Dendritic cell treated with granulocyte-macrophage colony-stimulating factor and Interleukin-4, amounts not matched to agents 40 ng/mL and 50 ng/mL, for 4 days (primary cell): ENCODE measurements around the gene DNAH2.

Experiments
- H3K27ac Mint-ChIP-seq: one replicate; pipeline ENCODE4 v1.8.0; 2022; ENCODE audit warnings: mild to moderate bottlenecking, mixed read lengths
- H3K27me3 Mint-ChIP-seq: one replicate; pipeline ENCODE4 v1.8.0; 2022; ENCODE audit warnings: mild to moderate bottlenecking, mixed read lengths
- H3K36me3 Mint-ChIP-seq: one replicate; pipeline ENCODE4 v1.8.0; 2022; ENCODE audit warnings: low read depth, mixed read lengths
- H3K4me1 Mint-ChIP-seq: one replicate; pipeline ENCODE4 v1.8.0; 2022; ENCODE audit warnings: low read depth, mixed read lengths
- H3K4me3 Mint-ChIP-seq: one replicate; pipeline ENCODE4 v1.8.0; 2022; ENCODE audit warnings: mild to moderate bottlenecking, moderate library complexity, mixed read lengths
- H3K9me3 Mint-ChIP-seq: one replicate; pipeline ENCODE4 v1.8.0; 2022; ENCODE audit warnings: mixed read lengths
- intact Hi-C: fragments of 100-400 bp; cut with micrococcal nuclease; formaldehyde crosslinking; loops from one replicate; pipeline ENCODE4 v1.15.0; 2022

DNAH2 gene

DNA sequence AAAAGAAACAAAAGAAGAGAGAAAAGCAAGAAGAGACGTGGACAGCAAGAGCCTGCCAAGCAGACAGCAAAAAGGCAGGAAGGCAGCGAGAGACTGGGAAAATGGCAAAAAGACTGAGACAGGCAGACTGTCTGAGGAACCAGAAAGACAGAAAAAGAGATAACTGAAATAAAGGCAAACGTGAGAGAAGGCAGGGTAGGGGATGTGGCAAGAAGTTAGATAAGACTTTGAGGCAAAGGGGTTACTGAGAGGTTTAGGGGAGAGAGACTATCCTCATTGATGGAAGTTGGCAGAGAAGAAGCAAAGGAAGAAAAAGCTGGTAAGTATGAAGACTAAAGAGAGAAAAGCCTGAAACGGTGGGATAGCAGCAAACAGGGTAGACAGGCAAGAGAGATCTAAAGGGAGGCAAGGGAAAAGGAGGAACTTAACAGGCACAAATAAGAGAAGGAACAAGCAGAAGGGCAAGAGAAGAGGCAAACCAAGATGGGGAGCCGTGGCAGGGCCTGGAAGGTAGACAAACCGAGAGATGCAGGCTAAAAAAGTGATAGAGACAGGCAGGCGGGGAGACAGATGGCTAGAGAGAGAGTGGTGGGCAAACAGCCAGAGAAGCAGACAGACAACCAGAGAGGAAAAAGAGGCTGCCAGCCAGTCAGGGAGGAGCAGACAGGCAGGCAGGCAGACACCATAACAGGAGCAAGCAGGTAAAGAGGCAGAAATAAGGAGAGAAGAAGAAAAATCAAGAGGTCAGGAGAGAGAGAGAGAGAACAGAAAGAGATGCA lies 163.9 kb downstream of the DNAH2 start:
- H3K4me3 Mint-ChIP-seq, result no peak overlapping the region
- peaks cover 3% of the 10 kb centered on the region for H3K4me1 Mint-ChIP-seq
- H3K27ac Mint-ChIP-seq, result no peak overlapping the region
- intact Hi-C loops, result no loop called here
- H3K27me3 Mint-ChIP-seq, result no peaks in the 10 kb centered on the region
- no peaks in the 10 kb centered on the region for H3K9me3 Mint-ChIP-seq
- peaks cover 6% of the 10 kb centered on the region for H3K36me3 Mint-ChIP-seq

DNA sequence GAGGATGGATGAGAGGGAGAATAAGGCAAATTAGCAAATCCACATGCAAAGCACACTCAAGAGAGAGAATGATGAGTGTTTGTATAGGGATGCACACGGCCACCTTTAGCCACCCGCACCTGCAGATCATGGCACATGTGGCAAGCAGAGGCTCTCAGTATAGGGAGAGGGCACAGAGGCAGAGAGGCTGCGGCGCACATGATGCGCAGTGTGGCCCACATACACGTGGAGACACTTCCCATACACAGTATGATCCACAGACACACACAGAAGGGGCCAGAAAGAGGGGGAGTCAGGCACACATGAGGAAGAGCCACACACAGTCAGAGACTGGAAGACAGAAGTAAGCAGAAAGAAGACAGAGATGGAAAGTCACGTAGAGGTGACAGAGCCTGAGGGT lies 164.5 kb downstream of the DNAH2 start:
- H3K27ac Mint-ChIP-seq, result no peak overlapping the region
- H3K4me1 Mint-ChIP-seq, result no peaks in the 10 kb centered on the region
- peaks cover 6% of the 10 kb centered on the region for H3K36me3 Mint-ChIP-seq
- H3K9me3 Mint-ChIP-seq, result no peaks in the 10 kb centered on the region
- intact Hi-C loops, result no loop called here
- H3K4me3 Mint-ChIP-seq, result no peak overlapping the region
- H3K27me3 Mint-ChIP-seq, result no peaks in the 10 kb centered on the region

DNA sequence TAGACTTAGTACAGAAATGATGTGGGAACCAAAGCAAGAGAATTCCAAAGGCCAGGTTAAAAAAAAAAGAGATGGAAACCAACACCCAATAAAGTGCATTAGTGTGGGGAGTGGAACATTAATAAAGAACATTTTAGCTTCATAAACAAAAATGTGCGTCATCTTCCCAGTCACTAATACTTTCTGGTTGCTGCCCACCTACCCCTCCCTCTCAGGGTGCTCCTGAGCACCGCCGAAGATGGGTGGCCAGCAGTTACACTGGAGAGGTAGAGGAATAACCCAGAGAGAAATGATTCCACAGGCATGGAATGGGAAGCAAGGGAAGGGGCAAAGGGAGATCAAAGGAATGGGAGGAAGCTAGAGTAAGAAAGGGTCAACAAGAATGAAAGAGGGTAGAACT lies 165.1 kb downstream of the DNAH2 start:
- Mint-ChIP-seq H3K4me3 (no peak overlapping the region), H3K9me3 (no peaks in the 10 kb centered on the region), H3K36me3 (peaks cover 6% of the 10 kb centered on the region), H3K4me1 (no peaks in the 10 kb centered on the region), H3K27me3 (no peaks in the 10 kb centered on the region), H3K27ac (no peak overlapping the region)
- intact Hi-C loops, result no loop called here
